ENCODE data around the gene RBCK1.
A peak's percentile ranks its signal among the peaks of the same experiment; 100 is the strongest.

The RBCK1 gene

GRCh38 chr20:433300-433975, 25.3 kb downstream of the RBCK1 start:
- Histone ChIP-seq H3K9ac (ENCODE audit: low read depth, low read length, poor library complexity, severe bottlenecking) (peak overlapping the region; percentile 36), H3F3A (ENCODE audit: low read depth) (peaks cover 11% of the 10 kb centered on the region), H2AFZ (ENCODE audit: low read length) (no peak overlapping the region), H4K20me1 (ENCODE audit: insufficient read depth, low read length, poor library complexity, severe bottlenecking) (no peaks in the 10 kb centered on the region), H3K9me2 (replicated peaks; ENCODE audit: low read depth, low read length) (no peaks in the 10 kb centered on the region), H3K4me3 (ENCODE audit: low read length, poor library complexity, severe bottlenecking) (no peak overlapping the region), H3K79me2 (ENCODE audit: insufficient read depth, low read length) (0 out of 2 replicates have a peak, but pooled peaks cover 6% of the 10 kb centered on the region), H3K4me1 (ENCODE audit: insufficient read depth, low read length, poor library complexity, severe bottlenecking) (peaks cover 37% of the 10 kb centered on the region), H3K4me2 (ENCODE audit: low read depth, low read length, poor library complexity, severe bottlenecking) (no peak overlapping the region), H3K27me3 (ENCODE audit: insufficient read depth, low read length, poor library complexity, severe bottlenecking) (no peaks in the 10 kb centered on the region), H3K36me3 (ENCODE audit: insufficient read depth, low read length) (peaks cover 41% of the 10 kb centered on the region; the same call in 1 of the 2 replicates), H3K9me3 (ENCODE audit: insufficient read depth, low read depth, low read length) (no peaks in the 10 kb centered on the region)
- TF ChIP-seq, protein P1, sequence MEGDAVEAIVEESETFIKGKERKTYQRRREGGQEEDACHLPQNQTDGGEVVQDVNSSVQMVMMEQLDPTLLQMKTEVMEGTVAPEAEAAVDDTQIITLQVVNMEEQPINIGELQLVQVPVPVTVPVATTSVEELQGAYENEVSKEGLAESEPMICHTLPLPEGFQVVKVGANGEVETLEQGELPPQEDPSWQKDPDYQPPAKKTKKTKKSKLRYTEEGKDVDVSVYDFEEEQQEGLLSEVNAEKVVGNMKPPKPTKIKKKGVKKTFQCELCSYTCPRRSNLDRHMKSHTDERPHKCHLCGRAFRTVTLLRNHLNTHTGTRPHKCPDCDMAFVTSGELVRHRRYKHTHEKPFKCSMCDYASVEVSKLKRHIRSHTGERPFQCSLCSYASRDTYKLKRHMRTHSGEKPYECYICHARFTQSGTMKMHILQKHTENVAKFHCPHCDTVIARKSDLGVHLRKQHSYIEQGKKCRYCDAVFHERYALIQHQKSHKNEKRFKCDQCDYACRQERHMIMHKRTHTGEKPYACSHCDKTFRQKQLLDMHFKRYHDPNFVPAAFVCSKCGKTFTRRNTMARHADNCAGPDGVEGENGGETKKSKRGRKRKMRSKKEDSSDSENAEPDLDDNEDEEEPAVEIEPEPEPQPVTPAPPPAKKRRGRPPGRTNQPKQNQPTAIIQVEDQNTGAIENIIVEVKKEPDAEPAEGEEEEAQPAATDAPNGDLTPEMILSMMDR (conservative IDR thresholded peaks at IDR 0.05; ENCODE audit: low read length), result no peak
- no peak for TF ChIP-seq EZH2phosphoT487 (IDR thresholded peaks at IDR 0.05; ENCODE audit: borderline replicate concordance)

- TF ChIP-seq, protein P1 (conservative IDR thresholded peaks at IDR 0.05; ENCODE audit: low read length), result no peak
- no peak for TF ChIP-seq EZH2phosphoT487 (IDR thresholded peaks at IDR 0.05; ENCODE audit: borderline replicate concordance)
- 0 out of 2 replicates have a peak, but pooled peaks cover 6% of the 10 kb centered on the region for H3K79me2 ChIP-seq (ENCODE audit: insufficient read depth, low read length)
- peaks cover 42% of the 10 kb centered on the region for H3K4me1 ChIP-seq (ENCODE audit: insufficient read depth, low read length, poor library complexity, severe bottlenecking)
- no peaks in the 10 kb centered on the region for H3K27me3 ChIP-seq (ENCODE audit: insufficient read depth, low read length, poor library complexity, severe bottlenecking)
- no peaks in the 10 kb centered on the region for H4K20me1 ChIP-seq (ENCODE audit: insufficient read depth, low read length, poor library complexity, severe bottlenecking)
- H3K9ac ChIP-seq (ENCODE audit: low read depth, low read length, poor library complexity, severe bottlenecking), result no peak overlapping the region
- H3K9me3 ChIP-seq (ENCODE audit: insufficient read depth, low read depth, low read length), result no peaks in the 10 kb centered on the region
- H2AFZ ChIP-seq (ENCODE audit: low read length), result no peak overlapping the region
- peaks cover 41% of the 10 kb centered on the region; the same call in 1 of the 2 replicates for H3K36me3 ChIP-seq (ENCODE audit: insufficient read depth, low read length)
- H3K4me2 ChIP-seq (ENCODE audit: low read depth, low read length, poor library complexity, severe bottlenecking), result no peak overlapping the region
- H3K4me3 ChIP-seq (ENCODE audit: low read length, poor library complexity, severe bottlenecking), result no peak overlapping the region
- H3K9me2 ChIP-seq (replicated peaks; ENCODE audit: low read depth, low read length), result no peaks in the 10 kb centered on the region
- H3F3A ChIP-seq (ENCODE audit: low read depth), result peaks cover 16% of the 10 kb centered on the region
Observed at GRCh38 chr20:434221-434620, 26.1 kb downstream of the RBCK1 start.

GRCh38 chr20:434661-435419, 26.7 kb downstream of the RBCK1 start:
- H3K4me1 ChIP-seq (ENCODE audit: insufficient read depth, low read length, poor library complexity, severe bottlenecking), result peaks cover 48% of the 10 kb centered on the region
- no peak overlapping the region for H3K4me2 ChIP-seq (ENCODE audit: low read depth, low read length, poor library complexity, severe bottlenecking)
- no peak overlapping the region for H3K9ac ChIP-seq (ENCODE audit: low read depth, low read length, poor library complexity, severe bottlenecking)
- no peak overlapping the region for H2AFZ ChIP-seq (ENCODE audit: low read length)
- H3K27me3 ChIP-seq (ENCODE audit: insufficient read depth, low read length, poor library complexity, severe bottlenecking), result no peaks in the 10 kb centered on the region
- H3F3A ChIP-seq (ENCODE audit: low read depth), result peaks cover 21% of the 10 kb centered on the region
- H3K9me3 ChIP-seq (ENCODE audit: insufficient read depth, low read depth, low read length), result no peaks in the 10 kb centered on the region
- TF ChIP-seq, protein P1 (conservative IDR thresholded peaks at IDR 0.05; ENCODE audit: low read length), result no peak
- no peak for TF ChIP-seq EZH2phosphoT487 (IDR thresholded peaks at IDR 0.05; ENCODE audit: borderline replicate concordance)
- no peaks in the 10 kb centered on the region for H4K20me1 ChIP-seq (ENCODE audit: insufficient read depth, low read length, poor library complexity, severe bottlenecking)
- no peak overlapping the region for H3K4me3 ChIP-seq (ENCODE audit: low read length, poor library complexity, severe bottlenecking)
- 0 out of 2 replicates have a peak, but pooled peaks cover 6% of the 10 kb centered on the region for H3K79me2 ChIP-seq (ENCODE audit: insufficient read depth, low read length)
- peaks cover 38% of the 10 kb centered on the region; the same call in 1 of the 2 replicates for H3K36me3 ChIP-seq (ENCODE audit: insufficient read depth, low read length)
- H3K9me2 ChIP-seq (replicated peaks; ENCODE audit: low read depth, low read length), result no peaks in the 10 kb centered on the region
